ENCODE data around the gene FUCA2. TPM values are rescaled to one million over a fixed set of nuclear protein-coding genes. Genes with fewer than 3 reads are reported as not detected.

The FUCA2 gene
- total RNA-seq, 2 donors from 2014 or later = 58.6 to 59.3 TPM

DNA sequence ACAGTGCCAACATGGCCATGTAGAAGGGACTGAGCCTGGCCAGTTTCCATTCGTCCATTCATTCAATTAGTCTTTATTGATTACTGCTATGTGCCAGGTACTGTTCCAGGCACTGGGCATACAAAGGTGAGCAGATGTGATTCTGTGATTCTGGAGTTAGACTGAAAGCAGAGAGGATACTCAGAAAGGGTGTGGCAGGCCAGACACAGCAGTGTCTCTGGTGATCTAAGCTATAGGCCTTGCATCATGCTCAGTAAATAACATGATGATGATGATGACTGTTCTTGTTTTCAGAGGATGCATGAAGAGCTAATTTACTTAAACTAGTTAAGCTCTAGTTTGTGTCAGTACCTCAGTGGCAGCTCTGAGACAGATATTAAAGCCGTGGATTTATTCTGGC, 31.4 kb upstream of the FUCA2 start:
- Histone ChIP-seq H3K4me3 (ENCODE audit: low read length) (no peak overlapping the region), H3K36me3 (ENCODE audit: control insufficient read depth, insufficient read depth, low read length) (no peaks in the 10 kb centered on the region), H3K9me3 (ENCODE audit: control insufficient read depth, low read length) (no peaks in the 10 kb centered on the region), H3K4me1 (ENCODE audit: control insufficient read depth, insufficient read depth, low read length) (peaks cover 24% of the 10 kb centered on the region), H3K27ac (ENCODE audit: low read depth, low read length) (no peak overlapping the region), H3K27me3 (ENCODE audit: control insufficient read depth, insufficient read depth, low read length, poor library complexity, severe bottlenecking) (peaks cover 7% of the 10 kb centered on the region), H3K9ac (ENCODE audit: extremely low read depth, low read length, poor library complexity, severe bottlenecking) (no peak overlapping the region)
- no peaks in the 10 kb centered on the region for H3K36me3 Mint-ChIP-seq (ENCODE audit: low read depth)
- H3K27me3 Mint-ChIP-seq (ENCODE audit: insufficient read depth) = peaks cover 21% of the 10 kb centered on the region
- no peak overlapping the region for H3K4me3 Mint-ChIP-seq
- H3K27ac Mint-ChIP-seq = no peak overlapping the region
- TF ChIP-seq, protein P1, sequence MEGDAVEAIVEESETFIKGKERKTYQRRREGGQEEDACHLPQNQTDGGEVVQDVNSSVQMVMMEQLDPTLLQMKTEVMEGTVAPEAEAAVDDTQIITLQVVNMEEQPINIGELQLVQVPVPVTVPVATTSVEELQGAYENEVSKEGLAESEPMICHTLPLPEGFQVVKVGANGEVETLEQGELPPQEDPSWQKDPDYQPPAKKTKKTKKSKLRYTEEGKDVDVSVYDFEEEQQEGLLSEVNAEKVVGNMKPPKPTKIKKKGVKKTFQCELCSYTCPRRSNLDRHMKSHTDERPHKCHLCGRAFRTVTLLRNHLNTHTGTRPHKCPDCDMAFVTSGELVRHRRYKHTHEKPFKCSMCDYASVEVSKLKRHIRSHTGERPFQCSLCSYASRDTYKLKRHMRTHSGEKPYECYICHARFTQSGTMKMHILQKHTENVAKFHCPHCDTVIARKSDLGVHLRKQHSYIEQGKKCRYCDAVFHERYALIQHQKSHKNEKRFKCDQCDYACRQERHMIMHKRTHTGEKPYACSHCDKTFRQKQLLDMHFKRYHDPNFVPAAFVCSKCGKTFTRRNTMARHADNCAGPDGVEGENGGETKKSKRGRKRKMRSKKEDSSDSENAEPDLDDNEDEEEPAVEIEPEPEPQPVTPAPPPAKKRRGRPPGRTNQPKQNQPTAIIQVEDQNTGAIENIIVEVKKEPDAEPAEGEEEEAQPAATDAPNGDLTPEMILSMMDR (conservative IDR thresholded peaks at IDR 0.05) = no peak
- H3K9me3 Mint-ChIP-seq = no peaks in the 10 kb centered on the region
- 90 to 96% methylated on average over 2 of the region's 2 CpGs for WGBS, 2 experiments (ENCODE audit: insufficient coverage in 1 of 2, insufficient read length in 1 of 2)
- H3K4me1 Mint-ChIP-seq = peaks cover 59% of the 10 kb centered on the region
- no peak for DNase-seq

DNA sequence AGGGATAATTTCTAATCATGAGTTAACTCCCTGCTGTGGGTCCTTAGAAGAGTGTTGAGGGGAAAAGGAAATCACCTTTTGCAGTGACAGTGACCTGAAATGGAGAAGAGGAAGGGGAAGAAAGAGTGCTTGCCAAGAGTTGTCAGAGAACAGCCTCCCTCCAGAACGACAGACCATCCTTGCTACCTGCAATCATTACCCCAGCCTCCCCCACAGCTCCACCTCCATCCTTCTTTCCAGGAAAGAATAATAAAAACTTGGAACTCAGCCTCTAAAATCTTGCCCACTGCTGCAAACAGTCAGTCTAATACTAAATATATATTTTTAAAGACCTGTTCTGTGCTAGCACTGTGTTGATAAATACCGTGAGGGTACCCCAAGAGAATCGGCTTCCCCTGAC, 28.7 kb upstream of the FUCA2 start:
- H3K4me1 Mint-ChIP-seq = peaks cover 48% of the 10 kb centered on the region
- no peak overlapping the region for H3K27ac ChIP-seq (ENCODE audit: low read depth, low read length)
- H3K27me3 ChIP-seq (ENCODE audit: control insufficient read depth, insufficient read depth, low read length, poor library complexity, severe bottlenecking) = peaks cover 7% of the 10 kb centered on the region
- no peak overlapping the region for H3K4me3 ChIP-seq (ENCODE audit: low read length)
- no peak overlapping the region for H3K4me3 Mint-ChIP-seq
- no peak overlapping the region for H3K27ac Mint-ChIP-seq
- H3K36me3 Mint-ChIP-seq (ENCODE audit: low read depth) = no peaks in the 10 kb centered on the region
- no peaks in the 10 kb centered on the region for H3K36me3 ChIP-seq (ENCODE audit: control insufficient read depth, insufficient read depth, low read length)
- H3K9me3 Mint-ChIP-seq = no peaks in the 10 kb centered on the region
- DNase-seq = no peak
- H3K9ac ChIP-seq (ENCODE audit: extremely low read depth, low read length, poor library complexity, severe bottlenecking) = no peak overlapping the region
- H3K4me1 ChIP-seq (ENCODE audit: control insufficient read depth, insufficient read depth, low read length) = peaks cover 24% of the 10 kb centered on the region
- H3K9me3 ChIP-seq (ENCODE audit: control insufficient read depth, low read length) = no peaks in the 10 kb centered on the region
- WGBS, 2 experiments (ENCODE audit: insufficient coverage in 1 of 2, insufficient read length in 1 of 2) = 92% methylated on average over 3 of the region's 3 CpGs; no CpG with 5 or more reads in 1 of the 2 experiments
- H3K27me3 Mint-ChIP-seq (ENCODE audit: insufficient read depth) = peaks cover 34% of the 10 kb centered on the region
- TF ChIP-seq, protein P1 (conservative IDR thresholded peaks at IDR 0.05) = no peak

DNA sequence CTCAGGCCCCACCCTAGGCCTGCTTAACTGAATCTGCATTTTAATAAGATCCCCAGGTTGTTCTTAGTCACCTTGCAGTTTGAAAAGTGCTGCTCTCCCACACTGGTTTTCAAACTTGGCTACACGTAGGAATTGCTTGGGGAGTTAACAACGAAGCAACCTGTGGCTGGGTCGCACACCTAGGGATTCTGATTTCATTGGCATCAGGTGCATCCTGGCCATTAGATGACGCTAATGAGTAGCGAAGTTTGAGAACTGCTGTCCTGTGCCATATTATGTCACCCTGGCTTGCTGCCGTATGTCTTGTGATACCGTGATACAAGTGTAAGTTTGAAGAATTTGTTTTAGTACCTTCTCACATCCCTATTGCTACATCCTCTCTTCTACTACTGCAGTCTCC, 28.2 kb upstream of the FUCA2 start:
- peaks cover 7% of the 10 kb centered on the region for H3K27me3 ChIP-seq (ENCODE audit: control insufficient read depth, insufficient read depth, low read length, poor library complexity, severe bottlenecking)
- peaks cover 35% of the 10 kb centered on the region for H3K27me3 Mint-ChIP-seq (ENCODE audit: insufficient read depth)
- H3K9me3 ChIP-seq (ENCODE audit: control insufficient read depth, low read length) = no peaks in the 10 kb centered on the region
- no peak overlapping the region for H3K27ac Mint-ChIP-seq
- H3K4me3 ChIP-seq (ENCODE audit: low read length) = no peak overlapping the region
- 38 to 59% methylated on average over 4 to 7 of the region's 7 CpGs for WGBS, 2 experiments (ENCODE audit: insufficient coverage in 1 of 2, insufficient read length in 1 of 2)
- TF ChIP-seq, protein P1 (conservative IDR thresholded peaks at IDR 0.05) = peak; percentile 67
- no peak overlapping the region for H3K4me3 Mint-ChIP-seq
- H3K9ac ChIP-seq (ENCODE audit: extremely low read depth, low read length, poor library complexity, severe bottlenecking) = no peak overlapping the region
- H3K4me1 Mint-ChIP-seq = peaks cover 46% of the 10 kb centered on the region
- no peaks in the 10 kb centered on the region for H3K9me3 Mint-ChIP-seq
- peak; percentile 74 for DNase-seq
- no peaks in the 10 kb centered on the region for H3K36me3 ChIP-seq (ENCODE audit: control insufficient read depth, insufficient read depth, low read length)
- H3K4me1 ChIP-seq (ENCODE audit: control insufficient read depth, insufficient read depth, low read length) = peaks cover 24% of the 10 kb centered on the region
- H3K36me3 Mint-ChIP-seq (ENCODE audit: low read depth) = no peaks in the 10 kb centered on the region
- no peak overlapping the region for H3K27ac ChIP-seq (ENCODE audit: low read depth, low read length)

Data from endodermal cell (in vitro differentiated cells).